ENCODE data around the gene NPIPB5. TPM values are rescaled to one million over a fixed set of nuclear protein-coding genes. Genes with fewer than 3 reads are reported as not detected.
"Not testable (repeated sequence)": the region's sequence is repeated elsewhere in the genome, so short reads cannot be mapped to it uniquely, and the experiment has no call there.

The NPIPB5 gene
- 100 to 1,000 TPM; 352 to 441 TPM for total RNA-seq
- polyA plus RNA-seq = 10 to 100 TPM; 11.5 to 94.3 TPM
- long read RNA-seq, donor 1, partial matches to known transcripts = 7 of 34 reads
- long read RNA-seq, donor 1, other reads (novel, unspliced or antisense) = 27 of 34 reads
- long read RNA-seq, donor 2, partial matches to known transcripts = 11 of 26 reads
- long read RNA-seq, donor 2, other reads (novel, unspliced or antisense) = 15 of 26 reads

- H3K4me1 ChIP-seq (ENCODE audit: control insufficient read depth in 1 of 2, insufficient read depth in 2 of 2, low read length in 2 of 2); H3K4me3 ChIP-seq (ENCODE audit: low read length in 2 of 2); H3K27me3 ChIP-seq (ENCODE audit: control insufficient read depth in 1 of 2, insufficient read depth in 2 of 2, low read length in 1 of 2); ATAC-seq (ENCODE audit: low FRiP score); H3K27ac ChIP-seq (ENCODE audit: low read depth in 1 of 2, low read length in 2 of 2); H3K9me3 ChIP-seq (ENCODE audit: control insufficient read depth, low read length); intact Hi-C loops (cut with DNase I); DNase-seq; H3K36me3 ChIP-seq (ENCODE audit: control insufficient read depth in 1 of 2, insufficient read depth in 2 of 2, low read length in 1 of 2): not testable (repeated sequence)
- whole genome bisulfite sequencing, 2 donors = no CpG with 5 or more reads among the region's 4 CpGs
Observed at GRCh38 chr16:22510591-22510990, at the start of gene NPIPB5. TSS of gene NPIPB5 (plus strand) at chr16:22510891. CDS start at chr16:22513802, 2,911 bp downstream.

- DNase-seq = peak in 1 of 2 donors; percentile 21
- H3K4me1 ChIP-seq (ENCODE audit: control insufficient read depth in 1 of 2, insufficient read depth in 2 of 2, low read length in 2 of 2); ATAC-seq (ENCODE audit: low FRiP score); H3K9me3 ChIP-seq (ENCODE audit: control insufficient read depth, low read length); H3K27ac ChIP-seq (ENCODE audit: low read depth in 1 of 2, low read length in 2 of 2); H3K36me3 ChIP-seq (ENCODE audit: control insufficient read depth in 1 of 2, insufficient read depth in 2 of 2, low read length in 1 of 2); intact Hi-C loops (cut with DNase I); H3K4me3 ChIP-seq (ENCODE audit: low read length in 2 of 2); H3K27me3 ChIP-seq (ENCODE audit: control insufficient read depth in 1 of 2, insufficient read depth in 2 of 2, low read length in 1 of 2): not testable (repeated sequence)
- WGBS, 2 donors = 75 to 76% methylated on average over 4 of the region's 6 CpGs
Observed at GRCh38 chr16:22468846-22469245, 41.8 kb upstream of the NPIPB5 start.

- H3K4me1 ChIP-seq (ENCODE audit: control insufficient read depth in 1 of 2, insufficient read depth in 2 of 2, low read length in 2 of 2); H3K9me3 ChIP-seq (ENCODE audit: control insufficient read depth, low read length); H3K36me3 ChIP-seq (ENCODE audit: control insufficient read depth in 1 of 2, insufficient read depth in 2 of 2, low read length in 1 of 2); ATAC-seq (ENCODE audit: low FRiP score); intact Hi-C loops (cut with DNase I); H3K27me3 ChIP-seq (ENCODE audit: control insufficient read depth in 1 of 2, insufficient read depth in 2 of 2, low read length in 1 of 2); H3K27ac ChIP-seq (ENCODE audit: low read depth in 1 of 2, low read length in 2 of 2); H3K4me3 ChIP-seq (ENCODE audit: low read length in 2 of 2): not testable (repeated sequence)
- DNase-seq = peak in 1 of 2 donors; percentile 37
- WGBS, 2 donors = 72% methylated on average over 4 of the region's 4 CpGs
Observed at GRCh38 chr16:22537996-22538395, 27.3 kb downstream of the NPIPB5 start.

- DNase-seq; H3K27ac ChIP-seq (ENCODE audit: low read depth in 1 of 2, low read length in 2 of 2); H3K36me3 ChIP-seq (ENCODE audit: control insufficient read depth in 1 of 2, insufficient read depth in 2 of 2, low read length in 1 of 2); H3K4me1 ChIP-seq (ENCODE audit: control insufficient read depth in 1 of 2, insufficient read depth in 2 of 2, low read length in 2 of 2); intact Hi-C loops (cut with DNase I); H3K4me3 ChIP-seq (ENCODE audit: low read length in 2 of 2); H3K9me3 ChIP-seq (ENCODE audit: control insufficient read depth, low read length); ATAC-seq (ENCODE audit: low FRiP score); H3K27me3 ChIP-seq (ENCODE audit: control insufficient read depth in 1 of 2, insufficient read depth in 2 of 2, low read length in 1 of 2): not testable (repeated sequence)
- WGBS, 2 donors = 45 to 69% methylated on average over 1 of the region's 2 CpGs
Observed at GRCh38 chr16:22544809-22545208, 34.1 kb downstream of the NPIPB5 start.

GRCh38 chr16:22546630-22547029, 35.9 kb downstream of the NPIPB5 start:
- 85 to 88% methylated on average over 2 of the region's 2 CpGs for WGBS, 2 donors
- intact Hi-C loops (cut with DNase I) = not testable (repeated sequence)

GRCh38 chr16:22547170-22547765, 36.6 kb downstream of the NPIPB5 start:
- H3K27me3 ChIP-seq (ENCODE audit: control insufficient read depth in 1 of 2, insufficient read depth in 2 of 2, low read length in 1 of 2); H3K9me3 ChIP-seq (ENCODE audit: control insufficient read depth, low read length); H3K27ac ChIP-seq (ENCODE audit: low read depth in 1 of 2, low read length in 2 of 2); H3K36me3 ChIP-seq (ENCODE audit: control insufficient read depth in 1 of 2, insufficient read depth in 2 of 2, low read length in 1 of 2); intact Hi-C loops (cut with DNase I); H3K4me1 ChIP-seq (ENCODE audit: control insufficient read depth in 1 of 2, insufficient read depth in 2 of 2, low read length in 2 of 2); H3K4me3 ChIP-seq (ENCODE audit: low read length in 2 of 2): not testable (repeated sequence)
- ATAC-seq (ENCODE audit: low FRiP score) = peak; percentile 22
- WGBS, 2 donors = 93 to 94% methylated on average over 2 of the region's 2 CpGs
- peak in 1 of 2 donors; percentile 16 for DNase-seq

More at GRCh38 chr16:22546630-22547029, 35.9 kb downstream of the NPIPB5 start:
- H3K9me3 ChIP-seq (ENCODE audit: control insufficient read depth, low read length); H3K27me3 ChIP-seq (ENCODE audit: control insufficient read depth in 1 of 2, insufficient read depth in 2 of 2, low read length in 1 of 2); ATAC-seq (ENCODE audit: low FRiP score); H3K27ac ChIP-seq (ENCODE audit: low read depth in 1 of 2, low read length in 2 of 2); H3K4me1 ChIP-seq (ENCODE audit: control insufficient read depth in 1 of 2, insufficient read depth in 2 of 2, low read length in 2 of 2); H3K4me3 ChIP-seq (ENCODE audit: low read length in 2 of 2); DNase-seq; H3K36me3 ChIP-seq (ENCODE audit: control insufficient read depth in 1 of 2, insufficient read depth in 2 of 2, low read length in 1 of 2): not testable (repeated sequence)

- DNase-seq; H3K4me1 ChIP-seq (ENCODE audit: control insufficient read depth in 1 of 2, insufficient read depth in 2 of 2, low read length in 2 of 2); H3K27ac ChIP-seq (ENCODE audit: low read depth in 1 of 2, low read length in 2 of 2); H3K9me3 ChIP-seq (ENCODE audit: control insufficient read depth, low read length); intact Hi-C loops (cut with DNase I); H3K36me3 ChIP-seq (ENCODE audit: control insufficient read depth in 1 of 2, insufficient read depth in 2 of 2, low read length in 1 of 2); ATAC-seq (ENCODE audit: low FRiP score); H3K4me3 ChIP-seq (ENCODE audit: low read length in 2 of 2); H3K27me3 ChIP-seq (ENCODE audit: control insufficient read depth in 1 of 2, insufficient read depth in 2 of 2, low read length in 1 of 2): not testable (repeated sequence)
- 95 to 96% methylated on average over 5 of the region's 6 CpGs for WGBS, 2 donors
Observed at GRCh38 chr16:22549853-22550252, 39.2 kb downstream of the NPIPB5 start.

GRCh38 chr16:22551143-22551542, 40.5 kb downstream of the NPIPB5 start:
- ATAC-seq (ENCODE audit: low FRiP score); H3K4me1 ChIP-seq (ENCODE audit: control insufficient read depth in 1 of 2, insufficient read depth in 2 of 2, low read length in 2 of 2); H3K9me3 ChIP-seq (ENCODE audit: control insufficient read depth, low read length); H3K27ac ChIP-seq (ENCODE audit: low read depth in 1 of 2, low read length in 2 of 2); H3K27me3 ChIP-seq (ENCODE audit: control insufficient read depth in 1 of 2, insufficient read depth in 2 of 2, low read length in 1 of 2); DNase-seq; intact Hi-C loops (cut with DNase I); H3K4me3 ChIP-seq (ENCODE audit: low read length in 2 of 2); H3K36me3 ChIP-seq (ENCODE audit: control insufficient read depth in 1 of 2, insufficient read depth in 2 of 2, low read length in 1 of 2): not testable (repeated sequence)
- 83 to 90% methylated on average over 6 to 7 of the region's 10 CpGs for WGBS, 2 donors

- DNase-seq = not testable (repeated sequence)
Observed at GRCh38 chr16:22551651-22552050, 41.0 kb downstream of the NPIPB5 start.

More at GRCh38 chr16:22551651-22552050, 41.0 kb downstream of the NPIPB5 start:
- intact Hi-C loops (cut with DNase I); H3K27me3 ChIP-seq (ENCODE audit: control insufficient read depth in 1 of 2, insufficient read depth in 2 of 2, low read length in 1 of 2); H3K4me1 ChIP-seq (ENCODE audit: control insufficient read depth in 1 of 2, insufficient read depth in 2 of 2, low read length in 2 of 2); ATAC-seq (ENCODE audit: low FRiP score); H3K4me3 ChIP-seq (ENCODE audit: low read length in 2 of 2); H3K9me3 ChIP-seq (ENCODE audit: control insufficient read depth, low read length); H3K36me3 ChIP-seq (ENCODE audit: control insufficient read depth in 1 of 2, insufficient read depth in 2 of 2, low read length in 1 of 2); H3K27ac ChIP-seq (ENCODE audit: low read depth in 1 of 2, low read length in 2 of 2): not testable (repeated sequence)
- WGBS, 2 donors = 87 to 89% methylated on average over 5 of the region's 5 CpGs

Measured in aorta (tissue), 5 donors.